Transverse colon (tissue), 4 donors: ENCODE results near the gene VWDE. TPM values are rescaled to one million over a fixed set of nuclear protein-coding genes. Genes with fewer than 3 reads are reported as not detected.

Experiments
- DNase-seq: peaks from one replicate; pipeline ENCODE4 v3.0.0-alpha.2; 2019
- H3K27ac ChIP-seq, 4 donors: fragments of 200-600 bp; sonication (generic); 2 replicates each; pipeline ENCODE4 v1.5.1; 2016 to 2018; ENCODE audit warnings: inconsistent platforms in 4 of 4
- H3K27me3 ChIP-seq: fragments of 200-600 bp; sonication (generic); 2 replicates; pipeline ENCODE4 v1.5.1; 2017; ENCODE audit warnings: inconsistent platforms
- H3K36me3 ChIP-seq, 4 donors: fragments of 200-600 bp; sonication (generic); 2 replicates each; pipeline ENCODE4 v1.5.1; 2017 to 2019; ENCODE audit warnings: inconsistent platforms in 4 of 4
- H3K4me1 ChIP-seq, 4 donors: fragments of 200-600 bp; sonication (generic); 2 replicates each; pipeline ENCODE4 v1.5.1; 2017 to 2020; ENCODE audit warnings: inconsistent platforms in 4 of 4
- H3K4me3 ChIP-seq, 4 donors: fragments of 200-600 bp; sonication (generic); 1 replicate in 1 of 4; 2 replicates in 3 of 4; pipeline versions ENCODE4 v1.5.1 to v1.6.1; 2017 to 2019; ENCODE audit warnings: inconsistent platforms in 4 of 4
- H3K9me3 ChIP-seq, 2 donors: fragments of 200-600 bp; sonication (generic); 2 replicates each; pipeline ENCODE4 v1.5.1; 2017 to 2019; ENCODE audit warnings: inconsistent platforms in 2 of 2
- CTCF ChIP-seq, 5 experiments: fragments of 200-600 bp in 3 of 5; fragments of 450-650 bp in 2 of 5; sonication (generic) in 3 of 5; IDR thresholded peaks; 1 replicate in 2 of 5; 2 replicates in 3 of 5; pipeline ENCODE4 v1.5.1; 2016 to 2017; ENCODE audit warnings: antibody characterized with exemption in 5 of 5, inconsistent platforms in 3 of 5, mild to moderate bottlenecking in 2 of 5, moderate library complexity in 1 of 5
- EP300 ChIP-seq: sonication (generic); formaldehyde crosslinking; IDR thresholded peaks from one replicate; pipeline ENCODE4 v1.6.1; 2017; ENCODE audit warnings: antibody characterized with exemption, low read depth
- POLR2A ChIP-seq: fragments of 450-650 bp; IDR thresholded peaks from one replicate; pipeline ENCODE4 v1.6.1; 2016; ENCODE audit warnings: antibody characterized with exemption, mild to moderate bottlenecking, moderate library complexity
- POLR2AphosphoS5 ChIP-seq, 3 donors: sonication (generic); formaldehyde crosslinking; IDR thresholded peaks; one replicate each; pipeline ENCODE4 v1.6.1; 2016; ENCODE audit warnings: antibody characterized with exemption in 3 of 3
- WGBS, 2 donors: methylation state at CpG; one replicate each; pipeline ENCODE4 v1.1.5; 2018; ENCODE audit warnings: low coverage in 1 of 2; 5-methylcytosine and 5-hydroxymethylcytosine counted together
- in situ Hi-C, 4 donors: fragments of 200-750 bp; cut with MboI; loops; one replicate each; pipeline versions ENCODE4 v1.15.0 to v1.15.1; 2017; ENCODE audit warnings: low sequenced_read_pairs in 3 of 4, low pct_ligation_motif_present in 1 of 4, low pct_unique_long_range_greater_than_20kb in 1 of 4
- intact Hi-C: fragments of 100-400 bp; cut with DNase I; formaldehyde crosslinking; loops from one replicate; pipeline ENCODE4 v1.15.1; 2023; ENCODE audit warnings: low total_unique reads
- total RNA-seq, 4 donors: library from RNA; depleted of rRNA; stranded (reverse); fragments of >200 nt; gene quantifications; one replicate each; pipeline ENCODE4 v1.1.0, GENCODE V29; 2016

The VWDE gene
- total RNA-seq, 4 donors from 2014 or later = 0.20 to 6.4 (median 2.0) TPM; not detected in 1

GRCh38 chr7:12322903-12323300 is 80.8 kb downstream of the VWDE start:
- intact Hi-C loops = loop anchor here (10.0 kb wide), 1 partner anchor 898 kb away; no protein-coding TSS in a partner anchor

DNA sequence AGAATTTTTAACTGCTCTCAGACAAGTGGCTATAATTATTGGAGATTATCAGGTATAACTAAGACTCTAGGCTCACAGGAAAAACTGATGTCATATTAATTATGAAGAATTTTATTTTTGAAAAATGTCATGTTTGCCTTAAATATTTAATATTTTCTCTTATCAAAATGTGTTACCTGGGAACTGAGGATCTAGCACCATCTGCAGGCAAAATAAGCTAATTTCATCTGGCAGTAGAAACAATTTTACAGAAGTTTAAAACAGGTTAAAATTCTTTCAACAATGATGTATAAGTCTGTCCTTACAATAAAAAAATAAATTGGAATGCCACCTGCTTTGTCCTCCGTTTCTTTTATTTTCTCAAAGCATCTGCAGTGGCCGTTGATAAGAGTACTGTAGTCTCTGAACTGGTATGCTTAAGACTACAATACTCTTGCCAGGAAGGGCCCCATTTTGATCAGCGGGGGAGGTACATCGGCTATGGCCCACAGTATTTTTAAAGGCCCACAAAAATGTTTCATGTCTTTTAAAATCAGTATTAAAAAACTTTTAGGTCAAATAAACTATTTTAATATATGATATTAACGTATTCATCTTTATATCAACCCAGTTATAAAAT is 81.3 kb downstream of the VWDE start:
- no peak for DNase-seq
- H3K27ac ChIP-seq = no peak overlapping the region
- WGBS, 2 donors = 43 to 56% methylated on average over 5 of the region's 5 CpGs
- no peak overlapping the region for H3K4me3 ChIP-seq
- intact Hi-C loops = loop anchor here (10.0 kb wide), 1 partner anchor 898 kb away; no protein-coding TSS in a partner anchor
- H3K27me3 ChIP-seq = no peaks in the 10 kb centered on the region
- TF ChIP-seq POLR2A (no peak), CTCF (IDR thresholded peaks at IDR 0.05) (peak; percentile 63 to 68 (median 67))
- peaks cover 0 to 5% (median 0%) of the 10 kb centered on the region in 4 donors for H3K4me1 ChIP-seq
- in situ Hi-C loops = loop anchor here (5.0 to 25.0 kb wide), 6 partner anchors 250 to 910 kb away; partner anchors contain the start of gene THSD7A (in 2 of the 4)
- no peaks in the 10 kb centered on the region for H3K36me3 ChIP-seq
- H3K9me3 ChIP-seq = no peaks in the 10 kb centered on the region

More at GRCh38 chr7:12322903-12323300, 80.8 kb downstream of the VWDE start:
- Histone ChIP-seq H3K9me3 (no peaks in the 10 kb centered on the region), H3K36me3 (no peaks in the 10 kb centered on the region), H3K27me3 (no peaks in the 10 kb centered on the region), H3K4me3 (no peak overlapping the region), H3K27ac (no peak overlapping the region), H3K4me1 (peaks cover 0 to 5% (median 0%) of the 10 kb centered on the region in 4 donors)
- DNase-seq = no peak
- 43% methylated on average over 3 of the region's 3 CpGs for WGBS, 2 donors
- TF ChIP-seq POLR2A (no peak), CTCF (IDR thresholded peaks at IDR 0.05) (no peak), EP300 (no peak), POLR2AphosphoS5 (IDR thresholded peaks at IDR 0.05) (no peak)
- in situ Hi-C loops = loop anchor here (5.0 to 25.0 kb wide), 6 partner anchors 251 to 911 kb away; partner anchors contain the start of gene THSD7A (in 2 of the 4)

DNA sequence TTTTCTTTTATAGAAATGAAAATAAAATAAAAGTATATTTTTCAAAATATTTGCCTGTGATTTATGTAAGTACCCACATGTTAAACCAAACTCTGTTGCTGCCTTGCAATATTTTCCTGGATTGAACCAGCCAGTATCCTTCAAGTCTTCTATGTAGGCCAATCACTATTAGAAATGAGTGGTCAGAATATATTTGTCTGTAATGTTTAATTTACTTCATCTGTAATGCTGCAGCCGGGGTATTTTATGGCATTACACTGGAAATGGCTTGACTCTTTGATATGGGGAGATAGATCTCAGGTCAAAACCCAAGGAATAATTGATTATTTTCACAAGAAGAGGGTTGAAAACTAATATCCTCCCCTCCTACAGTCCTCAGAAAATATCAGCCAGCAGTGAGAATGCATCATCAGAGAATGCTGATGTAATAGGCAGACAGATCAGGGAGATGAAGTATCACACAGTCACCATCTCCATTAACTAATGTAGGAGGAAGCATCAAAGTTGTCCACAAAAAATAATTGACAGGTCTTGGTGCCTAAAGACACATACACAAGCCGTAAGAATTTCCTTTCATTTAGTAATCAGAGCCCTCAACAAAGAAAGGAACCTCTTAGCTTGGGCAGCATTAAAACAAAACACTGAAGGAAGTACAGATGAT is 82.5 kb downstream of the VWDE start:
- in situ Hi-C loops = loop anchor here (5.0 to 25.0 kb wide), 6 partner anchors 249 to 909 kb away; partner anchors contain the start of gene THSD7A (in 2 of the 4)
- WGBS, 2 donors = 67 to 90% methylated on average over 1 to 2 of the region's 2 CpGs
- TF ChIP-seq EP300 = no peak
- TF ChIP-seq POLR2A = no peak
- no peak for TF ChIP-seq CTCF (IDR thresholded peaks at IDR 0.05)
- no peak for TF ChIP-seq POLR2AphosphoS5 (IDR thresholded peaks at IDR 0.05)

More for the DNA sequence above, 82.5 kb downstream of the VWDE start:
- no peaks in the 10 kb centered on the region for H3K36me3 ChIP-seq
- intact Hi-C loops = loop anchor here (10.0 kb wide), 1 partner anchor 896 kb away; no protein-coding TSS in a partner anchor
- H3K9me3 ChIP-seq = no peaks in the 10 kb centered on the region
- no peak overlapping the region for H3K27ac ChIP-seq
- no peak overlapping the region for H3K4me3 ChIP-seq
- peaks cover 0 to 5% (median 0%) of the 10 kb centered on the region in 4 donors for H3K4me1 ChIP-seq
- no peak for DNase-seq
- H3K27me3 ChIP-seq = no peaks in the 10 kb centered on the region
